Measurements from ENCODE around the gene FBP2. TPM values are rescaled to one million over a fixed set of nuclear protein-coding genes. Genes with fewer than 3 reads are reported as not detected.

FBP2 gene
- polyA plus RNA-seq, 1 of the 3 experiments (the other 2 are of a cell fraction): not detected

GRCh38 chr9:94622087-94622800 is 28.6 kb upstream of the FBP2 start:
- H3K4me3 ChIP-seq (ENCODE audit: low read depth in 2 of 2, low read length in 1 of 2): no peak overlapping the region
- no peaks in the 10 kb centered on the region for H3K9me2 ChIP-seq
- H2AFZ ChIP-seq (ENCODE audit: low read depth): no peak overlapping the region
- H3K36me3 ChIP-seq (replicated peaks in 1 of 2; ENCODE audit: control insufficient read depth in 1 of 2, insufficient read depth in 2 of 2, low read length in 1 of 2): no peaks in the 10 kb centered on the region
- H3K79me2 ChIP-seq (ENCODE audit: insufficient read depth): no peaks in the 10 kb centered on the region
- DNase-seq: no peak
- no peak overlapping the region for H3K27ac ChIP-seq (ENCODE audit: low read depth in 2 of 2, low read length in 1 of 2)
- no peaks in the 10 kb centered on the region for H3K9me3 ChIP-seq
- H3K4me2 ChIP-seq: no peak overlapping the region
- 81% methylated on average over 12 of the region's 19 CpGs for WGBS (ENCODE audit: low lambda C conversion rate)
- H3F3A ChIP-seq (replicated peaks; ENCODE audit: insufficient read depth): no peaks in the 10 kb centered on the region
- ChIA-PET CTCF (interaction anchor here (0.8 to 2.5 kb wide), 5 partner anchors 10 to 409 kb away, joined by 3 to 11 read pairs (median 3); no protein-coding TSS in a partner anchor), POLR2A (no interaction called here)
- H3K4me1 ChIP-seq (ENCODE audit: control insufficient read depth in 1 of 2, insufficient read depth in 2 of 2, low read depth in 1 of 2, low read length in 1 of 2): peaks cover 0 to 12% of the 10 kb centered on the region in 2 experiments; a peak in 1 of 4 replicates
- no peak overlapping the region for H3K9ac ChIP-seq
- TF ChIP-seq ZBTB33 (IDR thresholded peaks at IDR 0.05; ENCODE audit: borderline replicate concordance, low read depth): no peak
- no peak for TF ChIP-seq NRF1 (IDR thresholded peaks at IDR 0.05; ENCODE audit: low read depth, low read length)
- no peak for TF ChIP-seq FOXM1 (IDR thresholded peaks at IDR 0.05; ENCODE audit: low read depth)
- no peak for TF ChIP-seq NFIC (IDR thresholded peaks at IDR 0.05; ENCODE audit: borderline replicate concordance)
- no peak for TF ChIP-seq CTCF (IDR thresholded peaks at IDR 0.05)
- no peak for TF ChIP-seq FOXJ3 (CRISPR knock-in tag; IDR thresholded peaks at IDR 0.05)
- TF ChIP-seq EZH2phosphoT487 (IDR thresholded peaks at IDR 0.05; ENCODE audit: borderline replicate concordance, low read depth): no peak
- no peak for TF ChIP-seq YY1 (IDR thresholded peaks at IDR 0.05; ENCODE audit: low read depth)
- no peak for TF ChIP-seq TCF12 (IDR thresholded peaks at IDR 0.05)
- no peak for TF ChIP-seq RCOR1 (IDR thresholded peaks at IDR 0.05; ENCODE audit: low read length)
- TF ChIP-seq GABPA (IDR thresholded peaks at IDR 0.05; ENCODE audit: low read depth): no peak
- H4K20me1 ChIP-seq (ENCODE audit: insufficient read depth): no peaks in the 10 kb centered on the region
- H3K27me3 ChIP-seq (ENCODE audit: insufficient read depth): no peaks in the 10 kb centered on the region

- Histone ChIP-seq H3K9me3 (no peaks in the 10 kb centered on the region), H2AFZ (ENCODE audit: low read depth) (no peak overlapping the region), H3K9me2 (no peaks in the 10 kb centered on the region), H3K4me3 (ENCODE audit: low read depth in 2 of 2, low read length in 1 of 2) (no peak overlapping the region), H3K4me1 (ENCODE audit: control insufficient read depth in 1 of 2, insufficient read depth in 2 of 2, low read depth in 1 of 2, low read length in 1 of 2) (peaks cover 0 to 12% of the 10 kb centered on the region in 2 experiments; a peak in 1 of 4 replicates), H3K27ac (ENCODE audit: low read depth in 2 of 2, low read length in 1 of 2) (no peak overlapping the region; a peak in 1 of 4 replicates), H3F3A (replicated peaks; ENCODE audit: insufficient read depth) (no peaks in the 10 kb centered on the region), H3K79me2 (ENCODE audit: insufficient read depth) (no peaks in the 10 kb centered on the region), H3K9ac (no peak overlapping the region), H3K36me3 (replicated peaks in 1 of 2; ENCODE audit: control insufficient read depth in 1 of 2, insufficient read depth in 2 of 2, low read length in 1 of 2) (no peaks in the 10 kb centered on the region), H3K27me3 (ENCODE audit: insufficient read depth) (no peaks in the 10 kb centered on the region), H3K4me2 (no peak overlapping the region), H4K20me1 (ENCODE audit: insufficient read depth) (no peaks in the 10 kb centered on the region)
- CTCF ChIA-PET: interaction anchor here (0.8 kb wide), 1 partner anchor 12 kb away, joined by 3 read pairs; no protein-coding TSS in a partner anchor
- 86% methylated on average over 4 of the region's 4 CpGs for WGBS (ENCODE audit: low lambda C conversion rate)
- no peak for TF ChIP-seq RXRA (IDR thresholded peaks at IDR 0.05; ENCODE audit: borderline replicate concordance, low read depth)
- no peak for DNase-seq
- POLR2A ChIA-PET: no interaction called here
Measured at GRCh38 chr9:94619026-94619425, 25.4 kb upstream of the FBP2 start.
